Natural killer cell (primary cell): Measurements from ENCODE around the gene CD2AP. TPM values are rescaled to one million over a fixed set of nuclear protein-coding genes. Genes with fewer than 3 reads are reported as not detected.
"Not testable (repeated sequence)": the region's sequence is repeated elsewhere in the genome, so short reads cannot be mapped to it uniquely, and the experiment has no call there.

Experiments used
- ATAC-seq, 3 donors: fragments of 150-1000 bp in 2 of 3; fragments of 200-7000 bp in 1 of 3; cut with Tn5 transposase; 1 replicate in 1 of 3; 2 replicates in 2 of 3; pipeline ENCODE4 v1.10.0; 2021; ENCODE audit warnings: mild to moderate bottlenecking in 2 of 3, moderate library complexity in 2 of 3
- DNase-seq, 2 donors: peaks; one replicate each; pipeline versions ENCODE4 v3.0.0 to v3.0.0-alpha.2; 2013 to 2021; ENCODE audit warnings: mixed read lengths in 1 of 2
- H3K27ac ChIP-seq: one replicate; pipeline ENCODE4 v1.5.1; 2013; ENCODE audit warnings: mild to moderate bottlenecking, low read length
- H3K27me3 ChIP-seq: one replicate; pipeline ENCODE4 v1.6.1; 2013; ENCODE audit warnings: low read length; ENCODE audit not compliant: control insufficient read depth, insufficient read depth
- H3K36me3 ChIP-seq: one replicate; pipeline ENCODE4 v1.6.1; 2013; ENCODE audit warnings: low read length; ENCODE audit not compliant: control insufficient read depth, insufficient read depth
- H3K4me1 ChIP-seq: one replicate; pipeline ENCODE4 v1.6.1; 2013; ENCODE audit warnings: low read length; ENCODE audit not compliant: control insufficient read depth, insufficient read depth
- H3K4me3 ChIP-seq: one replicate; pipeline ENCODE4 v1.5.1; 2013; ENCODE audit warnings: low read length
- H3K9me3 ChIP-seq: one replicate; pipeline ENCODE4 v1.6.1; 2013; ENCODE audit warnings: low read length; ENCODE audit not compliant: control insufficient read depth, insufficient read depth
- H3K27ac Mint-ChIP-seq, 2 donors: one replicate each; pipeline ENCODE4 v1.8.0; 2022; ENCODE audit warnings: mild to moderate bottlenecking in 2 of 2, mixed read lengths in 2 of 2, moderate library complexity in 1 of 2
- H3K27me3 Mint-ChIP-seq, 2 donors: one replicate each; pipeline ENCODE4 v1.8.0; 2022; ENCODE audit warnings: low read depth in 2 of 2, mixed read lengths in 2 of 2
- H3K36me3 Mint-ChIP-seq: one replicate; pipeline ENCODE4 v1.8.0; 2022; ENCODE audit warnings: mixed read lengths
- H3K4me1 Mint-ChIP-seq, 2 donors: one replicate each; pipeline ENCODE4 v1.8.0; 2022; ENCODE audit warnings: mixed read lengths in 2 of 2
- H3K4me3 Mint-ChIP-seq: one replicate; pipeline ENCODE4 v1.8.0; 2022; ENCODE audit warnings: mild to moderate bottlenecking, moderate library complexity, mixed read lengths
- H3K9me3 Mint-ChIP-seq, 2 donors: one replicate each; pipeline ENCODE4 v1.8.0; 2022; ENCODE audit warnings: mixed read lengths in 2 of 2
- CTCF ChIP-seq: fragments of 200-600 bp; IDR thresholded peaks from one replicate; pipeline ENCODE4 v1.8.0; 2022; ENCODE audit warnings: antibody characterized with exemption
- WGBS: methylation state at CpG from one replicate; pipeline ENCODE4 v1.1.7; 2013; ENCODE audit warnings: missing lambda C conversion rate; ENCODE audit not compliant: insufficient coverage; 5-methylcytosine and 5-hydroxymethylcytosine counted together
- intact Hi-C: fragments of 100-400 bp; cut with micrococcal nuclease; formaldehyde crosslinking; loops from one replicate; pipeline ENCODE4 v1.14.2; 2022
- total RNA-seq, 4 donors: library from RNA; stranded (reverse); fragments of 120-200 nt in 1 of 4; gene quantifications; one replicate each; pipeline versions ENCODE4 v1.2.3 to v1.2.4, GENCODE V29; 2013 to 2022

Gene CD2AP
- total RNA-seq, 3 donors from 2014 or later (not counting 1 experiment from before 2014, with no cell fraction given) = 23.8 to 26.3 (median 26.3) TPM

- WGBS = 100% methylated on average over 6 of the region's 6 CpGs
- H3K4me1 ChIP-seq, H3K36me3 ChIP-seq, H3K27me3 Mint-ChIP-seq, H3K36me3 Mint-ChIP-seq, H3K27ac Mint-ChIP-seq, H3K27ac ChIP-seq, H3K4me3 ChIP-seq, intact Hi-C loops, H3K9me3 ChIP-seq, H3K9me3 Mint-ChIP-seq, ATAC-seq, H3K4me3 Mint-ChIP-seq, H3K27me3 ChIP-seq, DNase-seq: not testable (repeated sequence)
- H3K4me1 Mint-ChIP-seq = peaks cover 12 to 19% of the 10 kb centered on the region in 2 donors
Measured at GRCh38 chr6:47556459-47556858, 78.9 kb downstream of the CD2AP start.

GRCh38 chr6:47563162-47563561 lies 85.6 kb downstream of the CD2AP start:
- ATAC-seq (no peak), DNase-seq (no peak)
- Mint-ChIP-seq H3K36me3 (no peaks in the 10 kb centered on the region), H3K9me3 (no peaks in the 10 kb centered on the region), H3K27ac (no peak overlapping the region), H3K27me3 (no peaks in the 10 kb centered on the region), H3K4me1 (peaks cover 16% of the 10 kb centered on the region in 2 donors), H3K4me3 (no peak overlapping the region)
- Histone ChIP-seq H3K4me1 (no peaks in the 10 kb centered on the region), H3K36me3 (peaks cover 3% of the 10 kb centered on the region), H3K27ac (no peak overlapping the region), H3K4me3 (no peak overlapping the region), H3K9me3 (no peaks in the 10 kb centered on the region), H3K27me3 (no peaks in the 10 kb centered on the region)
- WGBS = 80% methylated on average over 2 of the region's 3 CpGs
- TF ChIP-seq CTCF = no peak
- intact Hi-C loops = no loop called here

GRCh38 chr6:47566602-47567001 lies 89.0 kb downstream of the CD2AP start:
- H3K9me3 Mint-ChIP-seq, intact Hi-C loops, ATAC-seq, DNase-seq, H3K36me3 ChIP-seq, H3K27ac ChIP-seq, H3K27me3 ChIP-seq, H3K36me3 Mint-ChIP-seq, H3K9me3 ChIP-seq, H3K4me1 ChIP-seq, H3K4me3 Mint-ChIP-seq, H3K27ac Mint-ChIP-seq, H3K27me3 Mint-ChIP-seq, H3K4me3 ChIP-seq: not testable (repeated sequence)
- WGBS = 100% methylated on average over 1 of the region's 3 CpGs
- H3K4me1 Mint-ChIP-seq = peaks cover 16 to 23% of the 10 kb centered on the region in 2 donors

GRCh38 chr6:47567586-47567985 lies 90.0 kb downstream of the CD2AP start:
- Histone ChIP-seq H3K27me3 (no peaks in the 10 kb centered on the region), H3K9me3 (no peaks in the 10 kb centered on the region), H3K4me1 (no peaks in the 10 kb centered on the region), H3K4me3 (no peak overlapping the region), H3K27ac (no peak overlapping the region), H3K36me3 (no peaks in the 10 kb centered on the region)
- Mint-ChIP-seq H3K9me3 (no peaks in the 10 kb centered on the region), H3K27me3 (no peaks in the 10 kb centered on the region), H3K36me3 (no peaks in the 10 kb centered on the region), H3K4me3 (no peak overlapping the region), H3K27ac (no peak overlapping the region), H3K4me1 (peaks cover 16 to 24% of the 10 kb centered on the region in 2 donors)
- ATAC-seq (no peak), DNase-seq (no peak)
- intact Hi-C loops = no loop called here
- 97% methylated on average over 1 of the region's 1 CpG for WGBS
- TF ChIP-seq CTCF = no peak

GRCh38 chr6:47571488-47571887 lies 93.9 kb downstream of the CD2AP start:
- no peak overlapping the region for H3K27ac Mint-ChIP-seq
- WGBS = 90% methylated on average over 2 of the region's 2 CpGs
- DNase-seq (no peak), ATAC-seq (no peak)
- Histone ChIP-seq H3K27ac (no peak overlapping the region), H3K27me3 (no peaks in the 10 kb centered on the region), H3K36me3 (peaks cover 7% of the 10 kb centered on the region), H3K4me3 (no peak overlapping the region), H3K4me1 (no peaks in the 10 kb centered on the region), H3K9me3 (no peaks in the 10 kb centered on the region)
- intact Hi-C loops = no loop called here
- H3K4me3 Mint-ChIP-seq = no peak overlapping the region
- TF ChIP-seq CTCF = no peak
- H3K36me3 Mint-ChIP-seq = no peaks in the 10 kb centered on the region
- peaks cover 6 to 20% of the 10 kb centered on the region in 2 donors for H3K4me1 Mint-ChIP-seq
- H3K9me3 Mint-ChIP-seq = no peaks in the 10 kb centered on the region
- no peaks in the 10 kb centered on the region for H3K27me3 Mint-ChIP-seq
